A549 (cell line): ENCODE data around the gene GSE1. TPM values are rescaled to one million over a fixed set of nuclear protein-coding genes. Genes with fewer than 3 reads are reported as not detected.

Experiments used
- ATAC-seq, 2 experiments: fragments of 200-7000 bp in 1 of 2; fragments of >200 bp in 1 of 2; cut with Nextera tagmentation in 1 of 2; cut with Tn5 transposase in 1 of 2; 3 replicates each; pipeline versions ENCODE4 v1.8.0 to v1.9.1; 2018 to 2020; ENCODE audit warnings: mild to moderate bottlenecking in 1 of 2, moderate library complexity in 1 of 2
- CTCF ChIA-PET: fragments of 300-600 bp; sonication (Branson Sonifier 250); formaldehyde crosslinking; extraction: SDS; loops from one replicate; lab custom pipeline; 2021; ENCODE audit warnings: antibody characterized with exemption, inconsistent platforms; lab: Yijun Ruan, JAX
- POLR2A ChIA-PET: fragments of 350-600 bp; formaldehyde crosslinking; extraction: SDS; loops from one replicate; lab custom pipeline; 2021; ENCODE audit warnings: antibody characterized with exemption, inconsistent platforms; lab: Yijun Ruan, JAX
- DNase-seq, 2 experiments: peaks; one replicate each; pipeline versions ENCODE4 v3.0.0 to v3.0.0-alpha.2; 2011 to 2016; ENCODE audit warnings: low read depth in 1 of 2, low spot score in 1 of 2
- FAIRE-seq: peaks from 2 replicates; lab custom pipeline; 2011; peaks lifted over from hg19 to GRCh38; lab: Jason Lieb, UNC
- H3K27ac ChIP-seq, 2 experiments: fragments of >200 bp; sonication (Bioruptor Twin); formaldehyde crosslinking; 3 replicates each; pipeline ENCODE4 v1.5.1; 2016 to 2017
- H3K4me1 ChIP-seq: fragments of >200 bp; sonication (Bioruptor Twin); formaldehyde crosslinking; 3 replicates; pipeline ENCODE4 v1.6.1; 2016
- H3K4me2 ChIP-seq: fragments of >200 bp; sonication (Bioruptor Twin); formaldehyde crosslinking; 3 replicates; pipeline ENCODE4 v1.6.1; 2016
- H3K4me3 ChIP-seq: fragments of >200 bp; sonication (Bioruptor Twin); formaldehyde crosslinking; 3 replicates; pipeline ENCODE4 v1.5.1; 2016
- H3K9me3 ChIP-seq: fragments of >200 bp; sonication (Bioruptor Twin); formaldehyde crosslinking; 3 replicates; pipeline ENCODE4 v1.6.1; 2016
- CBX8 ChIP-seq: fragments of 200-600 bp; sonication (generic); IDR thresholded peaks from 2 replicates; pipeline ENCODE4 v1.6.1; 2016
- EHF ChIP-seq: fragments of 250-450 bp; sonication (Bioruptor Pico); IDR thresholded peaks from 2 replicates; pipeline ENCODE4 v1.5.0; 2020; ENCODE audit warnings: mild to moderate bottlenecking
- EHMT2 ChIP-seq: fragments of 200-600 bp; sonication (generic); IDR thresholded peaks from 2 replicates; pipeline ENCODE4 v1.6.1; 2016; ENCODE audit warnings: antibody characterized with exemption, low read depth, mild to moderate bottlenecking, moderate library complexity
- FOSB ChIP-seq: fragments of 250-450 bp; sonication (Bioruptor Pico); IDR thresholded peaks from 2 replicates; pipeline ENCODE4 v1.5.0; 2020; ENCODE audit warnings: mild to moderate bottlenecking, moderate library complexity
- GATA3 ChIP-seq: IDR thresholded peaks from 2 replicates; pipeline ENCODE4 v1.6.1; 2012; ENCODE audit warnings: borderline replicate concordance
- HMGXB4 ChIP-seq: fragments of 250-450 bp; sonication (Bioruptor Pico); IDR thresholded peaks from 2 replicates; pipeline ENCODE4 v1.5.0; 2021; ENCODE audit warnings: mild to moderate bottlenecking, moderate library complexity, borderline replicate concordance
- HOXA7 ChIP-seq: fragments of 250-450 bp; sonication (Bioruptor Pico); IDR thresholded peaks from 2 replicates; pipeline ENCODE4 v1.5.0; 2020; ENCODE audit warnings: mild to moderate bottlenecking, moderate library complexity
- MAFK ChIP-seq: fragments of 450-650 bp; IDR thresholded peaks from 2 replicates; pipeline ENCODE4 v1.6.1; 2014; ENCODE audit not compliant: partially characterized antibody
- MYC ChIP-seq: IDR thresholded peaks from 2 replicates; pipeline ENCODE4 v1.6.1; 2012; ENCODE audit warnings: mild to moderate bottlenecking, inconsistent platforms, low read length, improper control_type of control experiment, borderline replicate concordance
- NFE2L2 ChIP-seq: fragments of 150-350 bp; conservative IDR thresholded peaks from 2 replicates; pipeline ENCODE4 v1.6.1; 2014; ENCODE audit warnings: low read length
- NPAS2 ChIP-seq: fragments of 250-450 bp; sonication (Bioruptor Pico); IDR thresholded peaks from 2 replicates; pipeline ENCODE4 v1.8.0; 2022; ENCODE audit warnings: mild to moderate bottlenecking, moderate library complexity, borderline replicate concordance
- PHF8 ChIP-seq: fragments of 200-600 bp; sonication (generic); IDR thresholded peaks from 2 replicates; pipeline ENCODE4 v1.6.1; 2016; ENCODE audit warnings: low read depth, mild to moderate bottlenecking, antibody characterized with exemption, moderate library complexity, borderline replicate concordance
- RCOR1 ChIP-seq: fragments of 150-350 bp; IDR thresholded peaks from 2 replicates; pipeline ENCODE4 v1.6.1; 2014; ENCODE audit warnings: antibody characterized with exemption, low read length, low read depth
- TP53 ChIP-seq: fragments of 250-450 bp; sonication (Bioruptor Pico); IDR thresholded peaks from 2 replicates; pipeline ENCODE4 v1.5.0; 2021; ENCODE audit warnings: mild to moderate bottlenecking, moderate library complexity
- ZC3H11A ChIP-seq: fragments of 450-650 bp; IDR thresholded peaks from 2 replicates; pipeline ENCODE4 v1.6.1; 2014; ENCODE audit warnings: antibody characterized with exemption, mild to moderate bottlenecking
- ZFP36 ChIP-seq: fragments of 450-650 bp; IDR thresholded peaks from 2 replicates; pipeline ENCODE4 v1.6.1; 2014; ENCODE audit warnings: borderline replicate concordance; ENCODE audit not compliant: partially characterized antibody
- ZNF302 ChIP-seq: fragments of 250-450 bp; sonication (Bioruptor Pico); IDR thresholded peaks from 2 replicates; pipeline ENCODE4 v1.9.0; 2021; ENCODE audit warnings: inconsistent platforms, mild to moderate bottlenecking, moderate library complexity
- WGBS: methylation state at CpG from one replicate; pipeline ENCODE4 v1.1.6; 2017; ENCODE audit errors: missing lambda C conversion rate; 5-methylcytosine and 5-hydroxymethylcytosine counted together
- polyA plus RNA-seq, 4 experiments: library from polyadenylated mRNA; depleted of rRNA in 3 of 4; stranded (reverse); fragments of >200 nt; fragmentation: RNase III in 1 of 4; extraction: RNeasy Plus Mini Kit Qiagen cat#74134 plus additional on column Dnase treatment in 1 of 4; gene quantifications; 2 replicates in 3 of 4; 3 replicates in 1 of 4; pipeline ENCODE4 v1.2.3, GENCODE V29; 2011 to 2017
- TF ChIP-seq, protein P1 (sequence below): IDR thresholded peaks from 2 replicates; pipeline ENCODE4 v1.6.1; 2012
- TF ChIP-seq, protein P2 (sequence below): fragments of 450-650 bp; IDR thresholded peaks from 2 replicates; pipeline ENCODE4 v1.6.1; 2014; ENCODE audit warnings: antibody characterized with exemption
- TF ChIP-seq, protein P3 (sequence below): IDR thresholded peaks from 2 replicates; pipeline ENCODE4 v1.6.1; 2012
- TF ChIP-seq, protein P4 (sequence below): fragments of >200 bp; sonication (Bioruptor Twin); formaldehyde crosslinking; IDR thresholded peaks from 3 replicates; pipeline ENCODE4 v1.5.1; 2016

GSE1 gene
- polyA plus RNA-seq, 2 of the 4 experiments (the other 2 are of a cell fraction) = 20.7 to 24.3 TPM

GRCh38 chr16:85711982-85712587, 99.0 kb downstream of the GSE1 start:
- no peak for ATAC-seq
- Histone ChIP-seq H3K9me3 (peaks cover 4% of the 10 kb centered on the region; the same call in 1 of the 3 replicates), H3K4me3 (no peak overlapping the region)
- CTCF ChIA-PET = no interaction called here
- no peak for TF ChIP-seq ZNF302 (CRISPR knock-in tag)
- peak; percentile 37 for TF ChIP-seq MAFK
- no peak for TF ChIP-seq EHMT2
- TF ChIP-seq, protein P1, sequence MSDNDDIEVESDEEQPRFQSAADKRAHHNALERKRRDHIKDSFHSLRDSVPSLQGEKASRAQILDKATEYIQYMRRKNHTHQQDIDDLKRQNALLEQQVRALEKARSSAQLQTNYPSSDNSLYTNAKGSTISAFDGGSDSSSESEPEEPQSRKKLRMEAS = no peak
- TF ChIP-seq, all 56 proteins: peak for 1
- Histone ChIP-seq H3K27ac (no peak overlapping the region), H3K4me1 (no peaks in the 10 kb centered on the region), H3K4me2 (no peak overlapping the region)
- FAIRE-seq (no peak), DNase-seq (no peak)
- WGBS = 72% methylated on average over 5 of the region's 6 CpGs
- POLR2A ChIA-PET = no interaction called here

DNA sequence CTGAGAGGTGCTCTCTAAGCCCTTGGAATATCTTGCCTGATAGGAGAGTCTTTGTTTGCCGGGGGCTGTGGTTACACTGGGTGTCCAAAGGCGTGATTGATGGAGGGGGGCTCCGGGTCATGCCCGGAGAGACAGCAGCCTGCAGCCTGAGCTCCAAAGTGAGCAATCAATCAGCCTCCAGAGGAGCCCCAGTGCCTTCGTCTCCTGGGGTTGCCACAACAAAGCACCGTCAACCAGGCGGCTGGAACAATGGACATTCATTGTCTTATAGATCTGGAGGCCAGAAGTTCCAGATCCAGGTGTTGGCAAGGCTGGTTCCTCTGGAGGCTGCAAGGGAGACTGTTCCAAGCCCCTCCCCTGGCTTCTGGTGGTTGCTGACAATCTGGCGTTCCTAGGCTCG, 99.7 kb downstream of the GSE1 start:
- TF ChIP-seq MYC (no peak), MAFK (no peak), EHF (CRISPR knock-in tag) (no peak), GATA3 (no peak), CBX8 (no peak), NFE2L2 (no peak), HOXA7 (CRISPR knock-in tag) (no peak), ZFP36 (no peak), RCOR1 (no peak), NPAS2 (CRISPR knock-in tag) (no peak), ZC3H11A (no peak), HMGXB4 (CRISPR knock-in tag) (no peak), EHMT2 (no peak), PHF8 (no peak), TP53 (CRISPR knock-in tag) (no peak), FOSB (CRISPR knock-in tag) (no peak)
- TF ChIP-seq, protein P2, sequence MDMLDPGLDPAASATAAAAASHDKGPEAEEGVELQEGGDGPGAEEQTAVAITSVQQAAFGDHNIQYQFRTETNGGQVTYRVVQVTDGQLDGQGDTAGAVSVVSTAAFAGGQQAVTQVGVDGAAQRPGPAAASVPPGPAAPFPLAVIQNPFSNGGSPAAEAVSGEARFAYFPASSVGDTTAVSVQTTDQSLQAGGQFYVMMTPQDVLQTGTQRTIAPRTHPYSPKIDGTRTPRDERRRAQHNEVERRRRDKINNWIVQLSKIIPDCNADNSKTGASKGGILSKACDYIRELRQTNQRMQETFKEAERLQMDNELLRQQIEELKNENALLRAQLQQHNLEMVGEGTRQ = no peak
- TF ChIP-seq, protein P3, sequence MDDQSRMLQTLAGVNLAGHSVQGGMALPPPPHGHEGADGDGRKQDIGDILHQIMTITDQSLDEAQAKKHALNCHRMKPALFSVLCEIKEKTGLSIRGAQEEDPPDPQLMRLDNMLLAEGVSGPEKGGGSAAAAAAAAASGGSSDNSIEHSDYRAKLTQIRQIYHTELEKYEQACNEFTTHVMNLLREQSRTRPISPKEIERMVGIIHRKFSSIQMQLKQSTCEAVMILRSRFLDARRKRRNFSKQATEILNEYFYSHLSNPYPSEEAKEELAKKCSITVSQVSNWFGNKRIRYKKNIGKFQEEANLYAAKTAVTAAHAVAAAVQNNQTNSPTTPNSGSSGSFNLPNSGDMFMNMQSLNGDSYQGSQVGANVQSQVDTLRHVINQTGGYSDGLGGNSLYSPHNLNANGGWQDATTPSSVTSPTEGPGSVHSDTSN = no peak
- TF ChIP-seq, protein P4, sequence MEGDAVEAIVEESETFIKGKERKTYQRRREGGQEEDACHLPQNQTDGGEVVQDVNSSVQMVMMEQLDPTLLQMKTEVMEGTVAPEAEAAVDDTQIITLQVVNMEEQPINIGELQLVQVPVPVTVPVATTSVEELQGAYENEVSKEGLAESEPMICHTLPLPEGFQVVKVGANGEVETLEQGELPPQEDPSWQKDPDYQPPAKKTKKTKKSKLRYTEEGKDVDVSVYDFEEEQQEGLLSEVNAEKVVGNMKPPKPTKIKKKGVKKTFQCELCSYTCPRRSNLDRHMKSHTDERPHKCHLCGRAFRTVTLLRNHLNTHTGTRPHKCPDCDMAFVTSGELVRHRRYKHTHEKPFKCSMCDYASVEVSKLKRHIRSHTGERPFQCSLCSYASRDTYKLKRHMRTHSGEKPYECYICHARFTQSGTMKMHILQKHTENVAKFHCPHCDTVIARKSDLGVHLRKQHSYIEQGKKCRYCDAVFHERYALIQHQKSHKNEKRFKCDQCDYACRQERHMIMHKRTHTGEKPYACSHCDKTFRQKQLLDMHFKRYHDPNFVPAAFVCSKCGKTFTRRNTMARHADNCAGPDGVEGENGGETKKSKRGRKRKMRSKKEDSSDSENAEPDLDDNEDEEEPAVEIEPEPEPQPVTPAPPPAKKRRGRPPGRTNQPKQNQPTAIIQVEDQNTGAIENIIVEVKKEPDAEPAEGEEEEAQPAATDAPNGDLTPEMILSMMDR = no peak
- ATAC-seq = no peak
- Histone ChIP-seq H3K4me2 (no peak overlapping the region), H3K9me3 (peaks cover 4% of the 10 kb centered on the region; the same call in 1 of the 3 replicates), H3K4me1 (no peaks in the 10 kb centered on the region), H3K4me3 (no peak overlapping the region), H3K27ac (no peak overlapping the region)
- CTCF ChIA-PET = no interaction called here
- POLR2A ChIA-PET = no interaction called here
- DNase-seq = no peak
- WGBS = 80% methylated on average over 9 of the region's 9 CpGs
- FAIRE-seq = no peak
